Activated T-helper 9 cell treated with anti-CD3 and anti-CD28 coated beads, Interleukin-2, amount 50 U/mL, for 16 hours (primary cell): ENCODE measurements around the gene GPC6.

ENCODE experiments used
- DNase-seq: peaks from one replicate; pipeline ENCODE4 v3.0.0-alpha.2; 2020; ENCODE audit warnings: low read depth

Gene GPC6

GRCh38 chr13:93505104-93505952 is 278.7 kb downstream of the GPC6 start:
- DNase-seq, result no peak

- no peak for DNase-seq
These were observed 284.4 kb downstream of the GPC6 start for GRCh38 chr13:93511011-93511410.

- no peak for DNase-seq
These were observed 288.7 kb downstream of the GPC6 start for GRCh38 chr13:93515267-93515666.

GRCh38 chr13:93517658-93518057 is 291.1 kb downstream of the GPC6 start:
- DNase-seq, result no peak

- no peak for DNase-seq
These were observed 294.7 kb downstream of the GPC6 start for GRCh38 chr13:93521307-93521706.

- no peak for DNase-seq
These were observed 295.9 kb downstream of the GPC6 start for GRCh38 chr13:93522501-93522900.

GRCh38 chr13:93525087-93525486 is 298.5 kb downstream of the GPC6 start:
- DNase-seq, result no peak

GRCh38 chr13:93527748-93528297 is 301.2 kb downstream of the GPC6 start:
- no peak for DNase-seq

- DNase-seq, result no peak
These were observed 303.4 kb downstream of the GPC6 start for GRCh38 chr13:93529961-93530360.

GRCh38 chr13:93534181-93534700 is 307.6 kb downstream of the GPC6 start:
- no peak for DNase-seq

GRCh38 chr13:93535251-93535650 is 308.6 kb downstream of the GPC6 start:
- no peak for DNase-seq

- no peak for DNase-seq
These were observed 313.3 kb downstream of the GPC6 start for GRCh38 chr13:93539914-93540313.

- no peak for DNase-seq
These were observed 321.3 kb downstream of the GPC6 start for GRCh38 chr13:93547886-93548285.

- no peak for DNase-seq
These were observed 322.9 kb downstream of the GPC6 start for GRCh38 chr13:93549326-93550005.

GRCh38 chr13:93550236-93550635 is 323.6 kb downstream of the GPC6 start:
- no peak for DNase-seq

- no peak for DNase-seq
These were observed 326.0 kb downstream of the GPC6 start for GRCh38 chr13:93552596-93552995.

GRCh38 chr13:93554514-93554913 is 327.9 kb downstream of the GPC6 start:
- DNase-seq, result no peak

- DNase-seq, result no peak
These were observed 332.0 kb downstream of the GPC6 start for GRCh38 chr13:93558637-93559036.

GRCh38 chr13:93559718-93560117 is 333.1 kb downstream of the GPC6 start:
- no peak for DNase-seq

- DNase-seq, result no peak
These were observed 335.1 kb downstream of the GPC6 start for GRCh38 chr13:93561576-93562225.

GRCh38 chr13:93562676-93563075 is 336.1 kb downstream of the GPC6 start:
- DNase-seq, result no peak

GRCh38 chr13:93577105-93577504 is 350.5 kb downstream of the GPC6 start:
- DNase-seq, result no peak
